Tibial nerve (tissue), 3 donors: ENCODE measurements around the gene STPG3.

Experiments used
- CTCF ChIP-seq, 5 experiments: fragments of 200-600 bp in 3 of 5; fragments of 450-650 bp in 2 of 5; sonication (generic) in 3 of 5; IDR thresholded peaks; one replicate each; pipeline ENCODE4 v1.5.1; 2016 to 2019; ENCODE audit warnings: antibody characterized with exemption in 5 of 5, mild to moderate bottlenecking in 3 of 5, moderate library complexity in 2 of 5
- POLR2A ChIP-seq, 2 donors: fragments of 450-650 bp; IDR thresholded peaks; one replicate each; pipeline ENCODE4 v1.6.1; 2017; ENCODE audit warnings: antibody characterized with exemption in 2 of 2, mild to moderate bottlenecking in 2 of 2, moderate library complexity in 2 of 2

GRCh38 chr9:137221095-137221505, 30.0 kb upstream of the STPG3 start:
- no peak for TF ChIP-seq CTCF (IDR thresholded peaks at IDR 0.05)
- TF ChIP-seq POLR2A (IDR thresholded peaks at IDR 0.05) = no peak
